IPS-18a (cell line): ENCODE data around the gene ZNF311.

Experiments
- H3K27ac ChIP-seq: one replicate; pipeline ENCODE4 v1.5.1; 2013; ENCODE audit warnings: low read length
- H3K27me3 ChIP-seq: one replicate; pipeline ENCODE4 v1.6.1; 2013; ENCODE audit warnings: mild to moderate bottlenecking, low read length; ENCODE audit not compliant: control insufficient read depth, insufficient read depth
- H3K36me3 ChIP-seq: one replicate; pipeline ENCODE4 v1.6.1; 2013; ENCODE audit warnings: low read depth, low read length; ENCODE audit not compliant: control insufficient read depth
- H3K4me1 ChIP-seq: one replicate; pipeline ENCODE4 v1.6.1; 2013; ENCODE audit warnings: low read depth, low read length; ENCODE audit not compliant: control insufficient read depth
- H3K4me3 ChIP-seq: one replicate; pipeline ENCODE4 v1.5.1; 2013; ENCODE audit warnings: low read length
- H3K9ac ChIP-seq: one replicate; pipeline ENCODE4 v1.6.1; 2013; ENCODE audit warnings: mild to moderate bottlenecking, low read length, moderate library complexity
- H3K9me3 ChIP-seq: one replicate; pipeline ENCODE4 v1.6.1; 2013; ENCODE audit warnings: low read depth, low read length; ENCODE audit not compliant: control insufficient read depth

The ZNF311 gene

DNA sequence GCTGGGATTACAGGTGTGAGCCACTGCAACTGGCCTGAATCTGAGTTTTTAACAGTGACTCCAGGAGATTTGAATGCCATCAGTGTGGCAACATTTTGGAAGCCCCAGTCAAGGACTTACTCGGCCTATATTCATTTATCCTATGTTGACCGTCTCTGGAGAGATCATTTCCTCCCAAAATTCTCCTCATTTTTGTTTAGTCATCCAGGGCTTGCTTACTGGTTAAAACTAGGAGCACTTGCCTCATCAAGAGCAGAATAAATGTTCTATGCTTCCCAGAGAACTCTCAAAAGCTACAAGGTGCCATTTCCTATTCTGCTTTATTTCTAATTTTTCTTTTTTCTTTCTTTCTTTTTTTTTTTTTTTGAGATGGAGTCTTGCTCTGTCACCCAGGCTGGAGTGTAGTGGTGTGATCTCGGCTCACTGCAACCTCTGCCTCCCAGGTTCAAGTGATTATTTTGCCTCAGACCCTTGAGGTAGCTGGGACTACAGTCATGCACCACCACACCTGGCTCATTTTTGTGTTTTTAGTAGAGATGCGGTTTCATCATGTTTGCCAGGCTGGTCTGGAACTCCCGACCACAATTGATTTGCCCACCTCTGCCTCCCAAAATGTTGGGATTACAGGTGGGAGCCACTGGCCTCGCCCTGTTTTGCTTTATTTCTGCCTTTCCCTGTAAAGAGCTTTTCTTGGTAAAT lies 57.9 kb downstream of the ZNF311 start:
- no peak overlapping the region for H3K9ac ChIP-seq
- H3K9me3 ChIP-seq = no peaks in the 10 kb centered on the region
- H3K27me3 ChIP-seq = no peaks in the 10 kb centered on the region
- no peaks in the 10 kb centered on the region for H3K36me3 ChIP-seq
- H3K27ac ChIP-seq = no peak overlapping the region
- no peak overlapping the region for H3K4me3 ChIP-seq
- no peaks in the 10 kb centered on the region for H3K4me1 ChIP-seq

DNA sequence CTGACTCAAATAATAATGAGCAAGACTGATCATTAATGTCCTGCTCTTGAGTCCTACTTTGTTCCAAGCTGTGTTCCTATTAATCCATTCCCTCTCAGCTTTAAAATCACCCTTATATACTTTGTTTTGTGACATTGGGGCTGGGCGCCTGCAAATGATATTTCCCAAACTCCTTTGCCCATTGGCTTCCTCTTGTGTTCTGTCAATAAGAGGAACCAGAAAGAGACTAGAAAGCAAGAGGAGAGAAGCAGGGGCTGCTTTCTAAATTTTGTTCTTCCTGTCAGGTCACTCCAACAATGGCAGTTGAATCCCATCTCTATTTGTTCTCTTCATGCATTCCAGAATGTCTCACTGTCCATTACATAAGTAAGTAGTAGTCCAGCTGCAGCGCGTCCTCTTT lies 59.8 kb downstream of the ZNF311 start:
- no peaks in the 10 kb centered on the region for H3K27me3 ChIP-seq
- no peak overlapping the region for H3K9ac ChIP-seq
- H3K27ac ChIP-seq = no peak overlapping the region
- H3K4me3 ChIP-seq = no peak overlapping the region
- no peaks in the 10 kb centered on the region for H3K9me3 ChIP-seq
- H3K36me3 ChIP-seq = no peaks in the 10 kb centered on the region
- no peaks in the 10 kb centered on the region for H3K4me1 ChIP-seq
